NT2/D1 (cell line): ENCODE results near the gene PIM3.

Experiments used
- SUZ12 ChIP-seq: IDR thresholded peaks from 2 replicates; pipeline ENCODE4 v1.6.1; 2011; ENCODE audit not compliant: insufficient read length, insufficient read depth; ENCODE audit errors: extremely low read depth
- YY1 ChIP-seq: IDR thresholded peaks from 2 replicates; pipeline ENCODE4 v1.6.1; 2011; ENCODE audit not compliant: insufficient read length, insufficient read depth
- ZNF274 ChIP-seq: IDR thresholded peaks from 2 replicates; pipeline ENCODE4 v1.6.1; 2011; ENCODE audit warnings: mild to moderate bottlenecking, low read depth, low read length

GRCh38 chr22:49951000-49951677 lies 9.4 kb upstream of the PIM3 start:
- no peak for TF ChIP-seq ZNF274
- TF ChIP-seq YY1: no peak
- TF ChIP-seq SUZ12: no peak
